ENCODE data around the gene ZNF57. TPM values are rescaled to one million over a fixed set of nuclear protein-coding genes. Genes with fewer than 3 reads are reported as not detected.

ZNF57 gene
- total and polyA plus RNA-seq, 2 of the 13 experiments (the other 11 are each of a cell fraction or from before 2014, with no cell fraction given), result 6.6 to 17.5 TPM

DNA sequence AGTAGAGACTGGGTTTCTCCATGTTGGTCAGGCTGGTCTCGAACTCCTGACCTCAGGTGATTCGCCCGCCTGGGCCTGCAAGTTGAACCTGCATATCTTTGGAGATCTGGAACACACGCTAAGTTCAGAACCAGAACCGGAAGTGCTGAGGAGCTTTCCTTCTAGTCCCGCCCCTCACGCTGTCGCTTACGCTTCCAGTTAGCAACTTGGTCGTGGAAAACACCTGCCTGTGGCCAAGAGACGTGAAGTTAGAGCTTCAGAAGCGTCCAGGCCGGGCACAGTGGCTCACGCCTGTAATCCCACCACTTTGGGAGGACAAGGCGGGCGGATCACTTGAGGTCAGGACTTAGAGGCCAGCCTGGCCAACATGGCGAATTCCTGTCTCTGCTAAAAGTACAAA, 15.0 kb upstream of the ZNF57 start:
- H3K36me3 ChIP-seq (replicated peaks in 1 of 2; ENCODE audit: control insufficient read depth in 1 of 2, insufficient read depth in 2 of 2, low read length in 2 of 2), result no peaks in the 10 kb centered on the region
- no TSS peak for BruUV-seq (replicated peaks)
- intact Hi-C loops (cut with micrococcal nuclease; ENCODE audit: unreplicated experiment), result no loop called here
- WGBS (ENCODE audit: low lambda C conversion rate), result 85% methylated on average over 15 of the region's 17 CpGs
- no peaks in the 10 kb centered on the region for H3K27me3 ChIP-seq (ENCODE audit: control insufficient read depth in 1 of 2, insufficient read depth in 2 of 2, low read length in 2 of 2)
- H3K9me3 ChIP-seq (ENCODE audit: low read length), result no peaks in the 10 kb centered on the region
- H3K9ac ChIP-seq (ENCODE audit: insufficient read depth, low read depth, low read length), result no peak overlapping the region
- no peak overlapping the region for H3K4me3 ChIP-seq (replicated peaks in 1 of 3; ENCODE audit: insufficient read depth in 1 of 3, low read depth in 2 of 3, low read length in 3 of 3)
- H4K20me1 ChIP-seq (ENCODE audit: insufficient read depth, low read length), result no peaks in the 10 kb centered on the region
- peaks cover 14% of the 10 kb centered on the region for H3K4me1 ChIP-seq (ENCODE audit: insufficient read depth, low read length)
- CTCF ChIA-PET (ENCODE audit: low intra/inter-chr PET ratio, low total read pairs), result no interaction called here
- in situ Hi-C loops (cut with HindIII; ENCODE audit: extremely low pct_ligation_motif_present, low pct_unique_long_range_greater_than_20kb), result loop anchor here (10.0 kb wide), 1 partner anchor 231 kb away; no protein-coding TSS in a partner anchor
- ATAC-seq, result no peak
- POLR2A ChIA-PET, result interaction anchor here (3.0 kb wide), 1 partner anchor 15 kb away, joined by 20 read pairs; the partner anchor contains the start of gene ZNF57
- DNase-seq (ENCODE audit: low spot score), result no peak
- no peak overlapping the region for H3K4me2 ChIP-seq (ENCODE audit: low read depth, low read length)
- H2AFZ ChIP-seq (ENCODE audit: low read length), result no peak overlapping the region
- FAIRE-seq, result no peak
- no peaks in the 10 kb centered on the region for H3K79me2 ChIP-seq (ENCODE audit: insufficient read depth, low read length)
- TF ChIP-seq ATRX (CRISPR knock-in tag; IDR thresholded peaks at IDR 0.05; ENCODE audit: borderline replicate concordance), result no peak
- no peak for TF ChIP-seq ZFP82 (CRISPR knock-in tag; IDR thresholded peaks at IDR 0.05; ENCODE audit: borderline replicate concordance)
- no peak for TF ChIP-seq HDAC6 (IDR thresholded peaks at IDR 0.05; ENCODE audit: low read depth, low read length)
- no peak for TF ChIP-seq KLF9 (CRISPR knock-in tag; IDR thresholded peaks at IDR 0.05; ENCODE audit: low read depth)
- no peak for TF ChIP-seq ZNF564 (CRISPR knock-in tag; IDR thresholded peaks at IDR 0.05)
- TF ChIP-seq, protein P1, sequence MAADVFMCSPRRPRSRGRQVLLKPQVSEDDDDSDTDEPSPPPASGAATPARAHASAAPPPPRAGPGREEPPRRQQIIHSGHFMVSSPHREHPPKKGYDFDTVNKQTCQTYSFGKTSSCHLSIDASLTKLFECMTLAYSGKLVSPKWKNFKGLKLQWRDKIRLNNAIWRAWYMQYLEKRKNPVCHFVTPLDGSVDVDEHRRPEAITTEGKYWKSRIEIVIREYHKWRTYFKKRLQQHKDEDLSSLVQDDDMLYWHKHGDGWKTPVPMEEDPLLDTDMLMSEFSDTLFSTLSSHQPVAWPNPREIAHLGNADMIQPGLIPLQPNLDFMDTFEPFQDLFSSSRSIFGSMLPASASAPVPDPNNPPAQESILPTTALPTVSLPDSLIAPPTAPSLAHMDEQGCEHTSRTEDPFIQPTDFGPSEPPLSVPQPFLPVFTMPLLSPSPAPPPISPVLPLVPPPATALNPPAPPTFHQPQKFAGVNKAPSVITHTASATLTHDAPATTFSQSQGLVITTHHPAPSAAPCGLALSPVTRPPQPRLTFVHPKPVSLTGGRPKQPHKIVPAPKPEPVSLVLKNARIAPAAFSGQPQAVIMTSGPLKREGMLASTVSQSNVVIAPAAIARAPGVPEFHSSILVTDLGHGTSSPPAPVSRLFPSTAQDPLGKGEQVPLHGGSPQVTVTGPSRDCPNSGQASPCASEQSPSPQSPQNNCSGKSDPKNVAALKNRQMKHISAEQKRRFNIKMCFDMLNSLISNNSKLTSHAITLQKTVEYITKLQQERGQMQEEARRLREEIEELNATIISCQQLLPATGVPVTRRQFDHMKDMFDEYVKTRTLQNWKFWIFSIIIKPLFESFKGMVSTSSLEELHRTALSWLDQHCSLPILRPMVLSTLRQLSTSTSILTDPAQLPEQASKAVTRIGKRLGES (CRISPR knock-in tag; IDR thresholded peaks at IDR 0.05; ENCODE audit: borderline replicate concordance), result no peak
- TF ChIP-seq, protein P2, sequence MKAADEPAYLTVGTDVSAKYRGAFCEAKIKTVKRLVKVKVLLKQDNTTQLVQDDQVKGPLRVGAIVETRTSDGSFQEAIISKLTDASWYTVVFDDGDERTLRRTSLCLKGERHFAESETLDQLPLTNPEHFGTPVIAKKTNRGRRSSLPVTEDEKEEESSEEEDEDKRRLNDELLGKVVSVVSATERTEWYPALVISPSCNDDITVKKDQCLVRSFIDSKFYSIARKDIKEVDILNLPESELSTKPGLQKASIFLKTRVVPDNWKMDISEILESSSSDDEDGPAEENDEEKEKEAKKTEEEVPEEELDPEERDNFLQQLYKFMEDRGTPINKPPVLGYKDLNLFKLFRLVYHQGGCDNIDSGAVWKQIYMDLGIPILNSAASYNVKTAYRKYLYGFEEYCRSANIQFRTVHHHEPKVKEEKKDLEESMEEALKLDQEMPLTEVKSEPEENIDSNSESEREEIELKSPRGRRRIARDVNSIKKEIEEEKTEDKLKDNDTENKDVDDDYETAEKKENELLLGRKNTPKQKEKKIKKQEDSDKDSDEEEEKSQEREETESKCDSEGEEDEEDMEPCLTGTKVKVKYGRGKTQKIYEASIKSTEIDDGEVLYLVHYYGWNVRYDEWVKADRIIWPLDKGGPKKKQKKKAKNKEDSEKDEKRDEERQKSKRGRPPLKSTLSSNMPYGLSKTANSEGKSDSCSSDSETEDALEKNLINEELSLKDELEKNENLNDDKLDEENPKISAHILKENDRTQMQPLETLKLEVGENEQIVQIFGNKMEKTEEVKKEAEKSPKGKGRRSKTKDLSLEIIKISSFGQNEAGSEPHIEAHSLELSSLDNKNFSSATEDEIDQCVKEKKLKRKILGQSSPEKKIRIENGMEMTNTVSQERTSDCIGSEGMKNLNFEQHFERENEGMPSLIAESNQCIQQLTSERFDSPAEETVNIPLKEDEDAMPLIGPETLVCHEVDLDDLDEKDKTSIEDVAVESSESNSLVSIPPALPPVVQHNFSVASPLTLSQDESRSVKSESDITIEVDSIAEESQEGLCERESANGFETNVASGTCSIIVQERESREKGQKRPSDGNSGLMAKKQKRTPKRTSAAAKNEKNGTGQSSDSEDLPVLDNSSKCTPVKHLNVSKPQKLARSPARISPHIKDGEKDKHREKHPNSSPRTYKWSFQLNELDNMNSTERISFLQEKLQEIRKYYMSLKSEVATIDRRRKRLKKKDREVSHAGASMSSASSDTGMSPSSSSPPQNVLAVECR (CRISPR knock-in tag; IDR thresholded peaks at IDR 0.05; ENCODE audit: borderline replicate concordance), result no peak
- TF ChIP-seq HCFC1 (IDR thresholded peaks at IDR 0.05; ENCODE audit: low read depth, low read length), result no peak
- TF ChIP-seq TCF7L2 (IDR thresholded peaks at IDR 0.05; ENCODE audit: low read depth, low read length), result no peak
- no peak for TF ChIP-seq CHCHD3 (CRISPR knock-in tag; IDR thresholded peaks at IDR 0.05)
- TF ChIP-seq ZNF124 (CRISPR knock-in tag; IDR thresholded peaks at IDR 0.05), result no peak
- H3K27ac ChIP-seq (ENCODE audit: extremely low read length, insufficient read depth, low read length), result no peak overlapping the region
